Calu3 (cell line): Measurements from ENCODE around the gene HMCN2. TPM values are rescaled to one million over a fixed set of nuclear protein-coding genes. Genes with fewer than 3 reads are reported as not detected.

Source experiments
- BruUV-seq: library from RNA; stranded (reverse); fragments of 400-500 nt; replicated peaks from 2 replicates; lab custom pipeline; 2021; lab: Mats Ljungman, UMichigan
- CTCF ChIA-PET: fragments of 300-600 bp; sonication (Branson Sonifier 250); formaldehyde crosslinking; loops from one replicate; lab custom pipeline; 2022; ENCODE audit warnings: antibody characterized with exemption; lab: Charles Lee
- DNase-seq: peaks from one replicate; pipeline ENCODE4 v3.0.0; 2022
- H3K27ac Mint-ChIP-seq: one replicate; pipeline ENCODE4 v1.8.0; 2022; ENCODE audit warnings: mixed read lengths; ENCODE audit not compliant: unreplicated experiment
- H3K27me3 Mint-ChIP-seq: one replicate; pipeline ENCODE4 v1.8.0; 2022; ENCODE audit warnings: mixed read lengths; ENCODE audit not compliant: unreplicated experiment
- H3K36me3 Mint-ChIP-seq: one replicate; pipeline ENCODE4 v1.8.0; 2022; ENCODE audit warnings: mild to moderate bottlenecking, moderate library complexity, mixed read lengths; ENCODE audit not compliant: insufficient read depth, unreplicated experiment
- H3K4me1 Mint-ChIP-seq: one replicate; pipeline ENCODE4 v1.8.0; 2022; ENCODE audit warnings: mild to moderate bottlenecking, low read depth, mixed read lengths; ENCODE audit not compliant: unreplicated experiment
- H3K4me3 Mint-ChIP-seq: one replicate; pipeline ENCODE4 v1.8.0; 2022; ENCODE audit warnings: mild to moderate bottlenecking, low read depth, moderate library complexity, mixed read lengths; ENCODE audit not compliant: unreplicated experiment
- H3K9me3 Mint-ChIP-seq: one replicate; pipeline ENCODE4 v1.8.0; 2022; ENCODE audit warnings: low read depth, mixed read lengths; ENCODE audit not compliant: unreplicated experiment
- intact Hi-C: fragments of 100-400 bp; cut with micrococcal nuclease; formaldehyde crosslinking; loops from one replicate; pipeline ENCODE4 v1.10.0; 2022; ENCODE audit not compliant: unreplicated experiment
- total RNA-seq: library from RNA; stranded (reverse); gene quantifications from 2 replicates; pipeline ENCODE4 v1.2.3, GENCODE V29; 2022
- TF ChIP-seq, protein P1 (sequence below): fragments of 200-600 bp; IDR thresholded peaks from one replicate; pipeline ENCODE4 v1.8.0; 2022; ENCODE audit warnings: antibody characterized with exemption; ENCODE audit not compliant: unreplicated experiment

The HMCN2 gene
- total RNA-seq, 1 experiment from 2014 or later: not detected

DNA sequence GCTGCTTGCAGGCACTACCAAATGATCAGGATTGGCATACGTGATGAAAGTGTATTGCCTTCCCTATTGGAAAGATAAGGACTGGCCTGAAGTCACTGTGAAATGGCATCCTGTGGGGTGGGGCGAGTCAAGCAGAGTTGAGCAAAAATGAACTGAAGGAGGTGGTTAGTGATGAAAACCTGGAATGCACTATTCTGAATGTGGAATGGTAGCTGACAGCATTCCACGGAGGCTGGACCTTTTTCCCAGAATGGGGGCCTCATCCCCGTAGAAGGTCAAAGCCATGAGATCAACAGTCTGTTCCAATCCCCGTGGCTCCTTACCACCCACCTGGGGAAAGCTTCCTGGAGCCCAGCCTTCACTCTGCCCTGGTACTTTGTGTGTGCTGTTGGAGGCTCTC, 216.9 kb downstream of the HMCN2 start:
- Mint-ChIP-seq H3K27me3 (no peaks in the 10 kb centered on the region), H3K4me3 (no peak overlapping the region), H3K27ac (no peak overlapping the region), H3K4me1 (no peaks in the 10 kb centered on the region), H3K9me3 (no peaks in the 10 kb centered on the region), H3K36me3 (no peaks in the 10 kb centered on the region)
- no TSS peak for BruUV-seq
- no peak for DNase-seq
- TF ChIP-seq, protein P1, sequence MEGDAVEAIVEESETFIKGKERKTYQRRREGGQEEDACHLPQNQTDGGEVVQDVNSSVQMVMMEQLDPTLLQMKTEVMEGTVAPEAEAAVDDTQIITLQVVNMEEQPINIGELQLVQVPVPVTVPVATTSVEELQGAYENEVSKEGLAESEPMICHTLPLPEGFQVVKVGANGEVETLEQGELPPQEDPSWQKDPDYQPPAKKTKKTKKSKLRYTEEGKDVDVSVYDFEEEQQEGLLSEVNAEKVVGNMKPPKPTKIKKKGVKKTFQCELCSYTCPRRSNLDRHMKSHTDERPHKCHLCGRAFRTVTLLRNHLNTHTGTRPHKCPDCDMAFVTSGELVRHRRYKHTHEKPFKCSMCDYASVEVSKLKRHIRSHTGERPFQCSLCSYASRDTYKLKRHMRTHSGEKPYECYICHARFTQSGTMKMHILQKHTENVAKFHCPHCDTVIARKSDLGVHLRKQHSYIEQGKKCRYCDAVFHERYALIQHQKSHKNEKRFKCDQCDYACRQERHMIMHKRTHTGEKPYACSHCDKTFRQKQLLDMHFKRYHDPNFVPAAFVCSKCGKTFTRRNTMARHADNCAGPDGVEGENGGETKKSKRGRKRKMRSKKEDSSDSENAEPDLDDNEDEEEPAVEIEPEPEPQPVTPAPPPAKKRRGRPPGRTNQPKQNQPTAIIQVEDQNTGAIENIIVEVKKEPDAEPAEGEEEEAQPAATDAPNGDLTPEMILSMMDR: no peak
- intact Hi-C loops: no loop called here
- CTCF ChIA-PET: no interaction called here

DNA sequence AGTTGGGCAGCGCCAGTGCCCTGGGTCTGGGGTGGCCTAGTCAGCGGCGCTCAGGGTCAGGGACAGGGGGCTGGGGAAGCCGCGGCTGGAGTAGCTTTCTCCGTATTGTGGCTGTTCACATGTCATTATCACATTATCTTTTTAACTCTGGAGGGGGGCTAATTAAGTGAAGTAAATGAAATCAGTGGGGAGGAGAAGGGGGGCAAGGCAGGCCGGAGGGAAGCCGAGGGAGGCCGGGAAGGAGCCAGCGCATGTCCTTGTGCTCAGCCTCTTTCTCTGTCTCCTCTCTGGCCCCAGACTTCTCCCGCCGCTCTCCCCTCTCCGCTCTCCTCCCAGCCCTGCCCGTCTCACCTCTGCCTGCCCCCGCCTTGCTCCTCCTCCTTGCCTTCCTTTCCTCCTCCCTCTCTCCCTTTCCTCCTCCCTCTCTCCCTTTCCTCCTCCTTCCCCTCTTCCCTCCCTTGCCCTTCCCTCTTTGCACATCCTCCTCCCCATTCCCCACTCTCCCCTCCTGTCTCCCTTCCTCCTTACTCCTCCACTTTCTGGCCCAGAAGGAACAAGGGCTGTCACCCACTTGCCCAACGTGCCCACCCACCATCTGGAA, 217.9 kb downstream of the HMCN2 start:
- H3K27me3 Mint-ChIP-seq: no peaks in the 10 kb centered on the region

More for the DNA sequence above, 217.9 kb downstream of the HMCN2 start:
- CTCF ChIA-PET: no interaction called here
- H3K4me1 Mint-ChIP-seq: no peaks in the 10 kb centered on the region
- no peaks in the 10 kb centered on the region for H3K9me3 Mint-ChIP-seq
- TF ChIP-seq, protein P1: no peak
- intact Hi-C loops: no loop called here
- BruUV-seq: no TSS peak
- no peak overlapping the region for H3K27ac Mint-ChIP-seq
- DNase-seq: no peak
- no peak overlapping the region for H3K4me3 Mint-ChIP-seq
- no peaks in the 10 kb centered on the region for H3K36me3 Mint-ChIP-seq

Other genes starting within 250 kb of the HMCN2 start
- 9.6 and 9.9 TPM in 2 replicates for gene FNBP1, start 222.6 kb upstream of the HMCN2 start, total RNA-seq
- gene GPR107, start 211.9 kb upstream of the HMCN2 start, total RNA-seq: 39.9 and 43.4 TPM in 2 replicates
- gene NCS1, start 93.4 kb upstream of the HMCN2 start, total RNA-seq: 14.4 and 16.1 TPM in 2 replicates
- 40.3 and 78.9 TPM in 2 replicates for gene ASS1, start 179.2 kb downstream of the HMCN2 start, total RNA-seq